Thyroid gland (tissue), 4 donors: ENCODE measurements around the gene CACTIN. TPM values are rescaled to one million over a fixed set of nuclear protein-coding genes. Genes with fewer than 3 reads are reported as not detected.

Experiments used
- DNase-seq, 2 donors: peaks; one replicate each; pipeline ENCODE4 v3.0.0-alpha.2; 2019
- H3K27ac ChIP-seq, 3 donors: fragments of 200-600 bp; sonication (generic); 1 replicate in 2 of 3; 2 replicates in 1 of 3; pipeline ENCODE4 v1.5.1; 2016 to 2019; ENCODE audit warnings: mild to moderate bottlenecking in 1 of 3, moderate library complexity in 1 of 3
- H3K27me3 ChIP-seq: fragments of 200-600 bp; sonication (generic); one replicate; pipeline ENCODE4 v1.5.1; 2019
- H3K36me3 ChIP-seq, 2 donors: fragments of 200-600 bp; sonication (generic); one replicate each; pipeline ENCODE4 v1.5.1; 2016 to 2019
- H3K4me1 ChIP-seq, 2 donors: fragments of 200-600 bp; sonication (generic); one replicate each; pipeline ENCODE4 v1.5.1; 2017 to 2019
- H3K4me3 ChIP-seq, 3 donors: fragments of 200-600 bp; sonication (generic); replicated peaks in 1 of 3; 1 replicate in 2 of 3; 2 replicates in 1 of 3; pipeline ENCODE4 v1.5.1; 2016; ENCODE audit warnings: mild to moderate bottlenecking in 1 of 3
- H3K9me3 ChIP-seq: fragments of 200-600 bp; sonication (generic); one replicate; pipeline ENCODE4 v1.5.1; 2017
- CTCF ChIP-seq, 6 experiments: fragments of 200-600 bp in 3 of 6; fragments of 450-650 bp in 3 of 6; sonication (generic) in 3 of 6; IDR thresholded peaks; one replicate each; pipeline ENCODE4 v1.5.1; 2016 to 2019; ENCODE audit warnings: antibody characterized with exemption in 6 of 6, mild to moderate bottlenecking in 2 of 6, inconsistent platforms in 1 of 6, moderate library complexity in 1 of 6
- POLR2A ChIP-seq, 2 donors: fragments of 450-650 bp; IDR thresholded peaks; one replicate each; pipeline ENCODE4 v1.6.1; 2017; ENCODE audit warnings: antibody characterized with exemption in 2 of 2, mild to moderate bottlenecking in 2 of 2, moderate library complexity in 1 of 2
- WGBS, 2 donors: methylation state at CpG; one replicate each; pipeline ENCODE4 v1.1.5; 2017; 5-methylcytosine and 5-hydroxymethylcytosine counted together
- intact Hi-C: fragments of 100-400 bp; cut with DNase I; formaldehyde crosslinking; loops from one replicate; pipeline ENCODE4 v1.15.1; 2023
- total RNA-seq, 4 donors: library from RNA; depleted of rRNA; stranded (reverse); fragments of >200 nt; gene quantifications; one replicate each; pipeline ENCODE4 v1.2.3, GENCODE V29; 2016

CACTIN gene
- total RNA-seq, 4 donors from 2014 or later = 18.8 to 30.6 (median 24.5) TPM

DNA sequence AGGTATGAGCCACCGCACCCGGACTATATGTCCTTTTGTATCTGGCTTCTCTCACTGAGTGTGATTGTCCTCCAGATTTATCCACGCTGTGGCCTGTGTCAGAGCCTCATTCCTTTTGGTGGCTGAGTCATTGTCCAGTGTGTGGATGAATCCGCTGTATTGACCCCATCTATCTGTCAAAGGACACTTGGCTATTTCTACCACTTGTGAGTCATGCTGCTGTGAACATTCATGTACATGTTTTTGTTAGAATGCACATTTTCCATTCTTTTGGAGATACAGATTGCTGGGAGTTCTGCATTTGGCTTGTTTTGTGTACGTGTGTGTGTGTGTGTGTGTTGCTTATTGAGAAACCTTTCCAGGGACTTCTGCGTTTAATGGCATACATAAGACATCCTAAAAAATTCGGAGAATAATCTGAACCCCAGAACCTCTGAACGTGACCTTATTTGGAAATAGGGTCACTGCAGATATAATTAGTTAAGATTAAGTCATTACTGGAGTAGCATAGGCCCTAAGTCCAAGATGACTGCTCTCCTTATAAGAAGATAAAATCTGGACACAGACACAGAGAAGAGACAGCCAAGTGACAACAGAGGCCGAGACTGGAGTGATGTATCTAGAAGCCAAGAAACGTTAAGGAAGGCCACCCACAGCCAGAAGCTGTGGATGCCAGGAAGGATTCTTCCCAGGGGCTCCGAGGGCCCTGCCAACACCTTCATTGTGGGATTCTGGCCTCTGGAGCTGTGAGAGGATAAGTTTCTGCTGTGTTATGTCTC lies 46.2 kb downstream of the CACTIN start:
- peaks cover 6 to 13% of the 10 kb centered on the region in 2 donors for H3K4me1 ChIP-seq
- no peak overlapping the region for H3K4me3 ChIP-seq
- 63 to 74% methylated on average over 11 of the region's 11 CpGs for WGBS, 2 donors

GRCh38 chr19:3578390-3578789 lies 48.2 kb downstream of the CACTIN start:
- WGBS, 2 donors = 84 to 87% methylated on average over 9 to 14 of the region's 17 CpGs
- no peaks in the 10 kb centered on the region for H3K27me3 ChIP-seq
- DNase-seq = no peak
- no peaks in the 10 kb centered on the region for H3K36me3 ChIP-seq
- H3K4me3 ChIP-seq = no peak overlapping the region
- TF ChIP-seq CTCF (IDR thresholded peaks at IDR 0.05) = no peak
- no peak for TF ChIP-seq POLR2A (IDR thresholded peaks at IDR 0.05)
- no peak overlapping the region for H3K27ac ChIP-seq
- H3K4me1 ChIP-seq = peaks cover 12 to 14% of the 10 kb centered on the region in 2 donors
- no peaks in the 10 kb centered on the region for H3K9me3 ChIP-seq
- intact Hi-C loops = no loop called here

More for the DNA sequence above, 46.2 kb downstream of the CACTIN start:
- peak overlapping the region in 1 of 3 donors; percentile 19 for H3K27ac ChIP-seq
- no peaks in the 10 kb centered on the region for H3K36me3 ChIP-seq
- no peak for TF ChIP-seq POLR2A (IDR thresholded peaks at IDR 0.05)
- TF ChIP-seq CTCF (IDR thresholded peaks at IDR 0.05) = no peak
- H3K27me3 ChIP-seq = no peaks in the 10 kb centered on the region
- no peak for DNase-seq
- H3K9me3 ChIP-seq = no peaks in the 10 kb centered on the region
- intact Hi-C loops = no loop called here

DNA sequence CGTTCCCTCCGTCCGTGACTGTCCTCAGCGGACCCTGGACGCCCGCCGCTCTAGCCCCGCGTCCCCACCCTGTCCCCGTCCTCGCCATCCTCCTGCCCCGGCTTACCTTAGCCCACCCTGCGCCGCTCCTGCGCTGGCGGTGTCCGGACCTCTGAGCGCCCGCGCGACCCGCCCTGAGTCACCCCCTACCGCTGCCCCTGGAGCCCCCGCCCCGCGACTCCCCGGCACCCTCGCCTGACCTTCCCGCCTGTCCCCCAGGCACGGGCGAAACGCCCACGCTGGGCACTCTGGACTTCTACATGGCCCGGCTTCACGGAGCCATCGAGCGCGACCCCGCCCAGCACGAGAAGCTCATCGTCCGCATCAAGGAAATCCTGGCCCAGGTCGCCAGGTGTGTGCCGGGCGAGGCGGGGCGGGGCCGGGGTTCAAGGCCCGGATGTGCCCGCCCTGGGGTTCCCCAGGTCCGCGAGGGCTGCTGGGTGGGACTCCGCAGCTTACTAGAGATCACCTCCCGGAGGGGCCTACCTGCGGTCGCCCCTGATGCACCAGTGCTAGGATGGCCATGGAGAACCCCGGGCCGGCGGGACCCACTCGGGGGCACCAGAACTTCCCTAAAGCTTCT lies 48.8 kb downstream of the CACTIN start:
- WGBS, 2 donors = 81 to 86% methylated on average over 43 to 45 of the region's 60 CpGs
- Histone ChIP-seq H3K4me1 (peaks cover 14 to 15% of the 10 kb centered on the region in 2 donors), H3K27ac (no peak overlapping the region), H3K27me3 (no peaks in the 10 kb centered on the region), H3K36me3 (no peaks in the 10 kb centered on the region), H3K4me3 (no peak overlapping the region), H3K9me3 (no peaks in the 10 kb centered on the region)
- no peak for TF ChIP-seq CTCF (IDR thresholded peaks at IDR 0.05)
- no peak for TF ChIP-seq POLR2A (IDR thresholded peaks at IDR 0.05)
- intact Hi-C loops = no loop called here
- DNase-seq = peak in 1 of 2 donors; percentile 14

- H3K27ac ChIP-seq = no peak overlapping the region
- peak; percentile 68 for DNase-seq
- no peaks in the 10 kb centered on the region for H3K9me3 ChIP-seq
- TF ChIP-seq POLR2A (IDR thresholded peaks at IDR 0.05) (no peak), CTCF (IDR thresholded peaks at IDR 0.05) (no peak)
- 46 to 64% methylated on average over 21 to 58 of the region's 78 CpGs for whole genome bisulfite sequencing, 2 donors
- intact Hi-C loops = no loop called here
- peaks cover 18 to 19% of the 10 kb centered on the region in 2 donors for H3K4me1 ChIP-seq
- H3K27me3 ChIP-seq = no peaks in the 10 kb centered on the region
- H3K4me3 ChIP-seq = no peak overlapping the region
- H3K36me3 ChIP-seq = no peaks in the 10 kb centered on the region
These were observed 49.7 kb downstream of the CACTIN start for GRCh38 chr19:3576696-3577443.
